GM12801 (cell line): ENCODE data around the gene GALR3.

ENCODE experiments used
- CTCF ChIP-seq: IDR thresholded peaks from one replicate; pipeline ENCODE4 v1.5.1; 2011; ENCODE audit warnings: control low read depth; ENCODE audit not compliant: insufficient read length; ENCODE audit errors: extremely low read depth

Gene GALR3

DNA sequence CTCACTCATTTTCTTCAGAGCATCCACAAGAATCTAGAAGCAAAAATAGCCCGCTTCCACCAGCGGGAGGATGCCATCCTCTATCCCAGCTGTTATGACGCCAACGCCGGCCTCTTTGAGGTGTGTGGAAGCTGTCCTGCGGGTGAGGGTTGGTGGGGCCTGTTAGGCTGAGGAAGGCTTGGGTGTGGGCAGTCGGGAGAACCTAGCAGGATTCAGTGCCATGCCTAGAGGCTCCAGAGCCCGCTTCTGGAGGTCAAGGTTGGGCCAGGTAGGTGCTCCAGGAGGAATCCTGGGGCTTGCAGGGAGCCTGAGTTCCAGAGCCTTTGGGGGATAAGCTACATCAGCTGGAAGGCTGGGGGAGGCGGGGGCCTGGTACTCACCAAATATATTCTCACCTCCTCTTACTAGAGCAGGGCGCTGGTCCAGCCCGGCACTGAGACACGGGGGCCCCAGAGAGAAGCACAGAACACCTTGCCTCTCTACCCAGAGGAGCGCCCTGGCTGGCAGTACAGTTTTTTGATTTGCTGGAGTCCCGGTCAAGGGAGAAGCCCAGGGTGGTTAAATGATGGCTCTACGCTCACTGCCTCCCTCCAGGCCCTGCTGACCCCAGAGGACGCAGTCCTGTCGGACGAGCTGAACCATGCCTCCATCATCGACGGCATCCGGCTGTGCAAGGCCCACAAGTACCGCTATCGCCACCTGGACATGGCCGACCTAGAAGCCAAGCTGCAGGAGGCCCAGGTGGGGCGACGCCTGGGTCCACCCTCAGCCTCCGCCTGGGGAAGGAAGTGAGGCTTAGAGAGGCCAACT lies 10.1 kb upstream of the GALR3 start:
- no peak for TF ChIP-seq CTCF

DNA sequence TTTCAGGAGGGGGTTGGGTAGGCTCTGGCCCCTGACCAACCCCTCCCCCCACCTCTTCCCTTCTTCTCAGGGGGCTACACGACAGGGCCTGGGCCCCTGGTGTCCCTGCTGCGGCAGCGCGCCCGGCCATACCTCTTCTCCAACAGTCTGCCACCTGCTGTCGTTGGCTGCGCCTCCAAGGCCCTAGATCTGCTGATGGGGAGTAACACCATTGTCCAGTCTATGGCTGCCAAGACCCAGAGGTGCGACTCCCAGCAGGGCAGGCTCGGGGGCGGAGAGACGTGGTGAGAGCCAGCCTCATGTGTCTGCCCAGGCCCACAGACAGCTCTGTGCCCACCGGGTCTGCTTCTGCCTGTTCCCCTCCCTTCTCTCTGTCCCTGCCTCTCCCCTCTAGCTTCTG lies 7.6 kb upstream of the GALR3 start:
- no peak for TF ChIP-seq CTCF

DNA sequence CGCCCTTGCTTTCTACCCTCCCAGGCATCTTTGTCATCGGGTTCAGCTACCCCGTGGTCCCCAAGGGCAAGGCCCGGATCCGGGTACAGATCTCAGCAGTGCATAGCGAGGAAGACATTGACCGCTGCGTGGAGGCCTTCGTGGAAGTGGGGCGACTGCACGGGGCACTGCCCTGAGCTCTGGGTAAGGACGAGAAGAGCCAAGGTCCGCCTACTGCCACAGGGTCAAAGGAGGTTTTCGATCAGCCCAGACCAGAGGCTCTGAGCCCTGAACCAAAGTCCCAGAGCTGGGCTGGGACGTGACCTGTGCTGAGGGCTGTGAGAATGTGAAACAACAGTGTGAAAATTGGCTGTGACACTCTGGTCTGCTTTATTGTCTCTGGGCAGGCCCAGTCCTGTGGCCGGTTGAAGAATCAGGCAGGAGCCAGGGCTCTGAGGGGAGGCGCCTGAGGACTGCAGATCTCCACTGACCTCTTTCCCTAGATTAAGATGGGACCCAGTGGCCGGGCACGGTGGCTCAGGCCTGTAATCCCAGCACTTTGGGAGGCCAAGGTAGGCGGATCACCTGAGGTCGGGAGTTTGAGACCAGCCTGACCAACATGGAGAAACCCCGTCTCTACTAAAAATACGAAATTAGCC lies 6.5 kb upstream of the GALR3 start:
- TF ChIP-seq CTCF = no peak

DNA sequence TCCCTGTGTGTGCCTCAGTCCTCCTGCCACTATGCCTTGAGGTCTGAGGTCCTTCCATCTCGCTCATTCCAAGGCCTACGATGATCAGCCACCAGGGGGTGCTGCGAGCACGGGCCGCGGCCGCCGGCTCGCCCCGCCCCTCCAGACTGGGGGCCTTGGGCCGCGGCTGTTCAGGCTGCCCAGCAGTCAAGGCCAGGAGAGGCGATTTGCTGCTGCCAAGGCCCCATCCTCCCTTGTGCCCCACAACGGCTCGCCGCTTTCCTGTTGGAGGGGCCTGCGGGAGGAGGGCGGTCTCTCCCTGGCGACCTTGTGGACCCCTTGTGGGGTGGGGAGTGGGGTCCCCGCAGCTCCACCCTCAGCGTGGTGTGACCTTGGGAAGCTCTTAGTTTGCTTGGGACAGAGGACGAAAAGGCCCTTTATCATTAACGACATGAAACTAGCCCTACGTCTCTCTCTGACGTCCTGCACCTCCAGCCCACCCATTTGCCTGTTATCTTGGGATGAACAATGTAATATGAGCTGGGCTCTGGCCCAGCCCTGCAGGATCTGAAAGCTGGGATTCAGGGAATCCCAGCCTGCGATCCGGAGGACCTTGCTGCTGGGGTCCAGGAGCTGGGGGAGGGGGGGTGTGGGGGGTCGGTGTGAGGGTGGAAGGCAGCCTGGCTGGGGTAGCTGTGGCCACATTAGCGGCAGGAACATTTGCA lies 5.3 kb upstream of the GALR3 start:
- TF ChIP-seq CTCF = no peak

DNA sequence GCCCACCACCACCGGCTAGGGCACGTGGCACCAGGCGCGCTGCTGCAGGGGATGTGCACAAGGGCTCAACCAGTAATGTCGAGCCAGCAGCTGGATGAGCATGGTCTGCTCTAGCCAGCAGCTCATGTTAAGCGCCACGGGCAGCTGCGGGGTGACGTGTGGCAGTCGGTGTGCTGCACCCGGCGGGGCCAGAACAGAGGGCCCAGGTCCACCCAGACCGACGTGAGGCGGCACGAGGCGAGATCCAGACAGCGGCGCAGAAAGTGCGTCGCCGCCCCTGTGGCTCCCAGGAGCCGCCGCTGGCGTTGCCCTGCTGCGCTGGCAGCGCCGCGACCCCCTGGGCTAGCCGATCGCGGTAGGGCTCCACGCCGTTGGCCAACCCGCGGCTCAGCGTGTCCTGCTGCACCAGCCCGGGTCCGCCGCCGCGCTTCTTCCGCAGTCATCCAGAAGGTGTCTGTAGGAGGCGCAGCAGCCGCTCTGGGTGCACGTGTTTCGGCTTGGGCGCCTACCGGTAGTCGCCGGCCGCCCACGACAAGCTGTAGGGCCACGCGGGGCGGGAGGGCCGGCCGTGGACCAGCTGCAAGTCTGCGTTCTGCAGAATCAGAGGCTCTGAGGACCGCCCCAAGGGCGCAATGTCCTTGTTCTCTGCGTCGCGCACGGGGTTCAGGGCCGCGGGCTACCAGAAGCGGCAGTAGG lies 4.6 kb upstream of the GALR3 start:
- TF ChIP-seq CTCF = no peak

GRCh38 chr22:37819105-37819433 lies 4.1 kb upstream of the GALR3 start:
- no peak for TF ChIP-seq CTCF

GRCh38 chr22:37820350-37820749 lies 2.8 kb upstream of the GALR3 start:
- TF ChIP-seq CTCF = no peak
